Naive thymus-derived CD8-positive, alpha-beta T cell (primary cell): Measurements from ENCODE around the gene LMX1B. TPM values are rescaled to one million over a fixed set of nuclear protein-coding genes. Genes with fewer than 3 reads are reported as not detected.
A peak's percentile ranks its signal among the peaks of the same experiment; 100 is the strongest.

ENCODE experiments used
- ATAC-seq, 2 donors: fragments of 150-1000 bp; cut with Tn5 transposase in 1 of 2; sonication (Bioruptor Pico), chemical (Tn5 transposase) in 1 of 2; 1 replicate in 1 of 2; 2 replicates in 1 of 2; pipeline ENCODE4 v1.10.0; 2021; ENCODE audit warnings: mild to moderate bottlenecking in 2 of 2, moderate library complexity in 2 of 2
- POLR2A ChIA-PET: fragments of 350-600 bp; sonication (Branson Sonifier 250); formaldehyde crosslinking; loops from one replicate; lab custom pipeline; 2021; ENCODE audit warnings: antibody characterized with exemption; lab: Charles Lee
- DNase-seq, 10 donors: peaks; one replicate each; pipeline versions ENCODE4 v3.0.0 to v3.0.0-alpha.2; 2020 to 2022
- H3K27ac Mint-ChIP-seq, 10 donors: one replicate each; pipeline ENCODE4 v1.8.0; 2020 to 2022; ENCODE audit warnings: mild to moderate bottlenecking in 10 of 10, mixed read lengths in 10 of 10, moderate library complexity in 4 of 10, inconsistent platforms in 1 of 10
- H3K27me3 Mint-ChIP-seq, 5 donors: one replicate each; pipeline ENCODE4 v1.8.0; 2021 to 2022; ENCODE audit warnings: mixed read lengths in 5 of 5
- H3K36me3 Mint-ChIP-seq, 3 donors: one replicate each; pipeline ENCODE4 v1.8.0; 2020 to 2022; ENCODE audit warnings: mixed read lengths in 3 of 3, mild to moderate bottlenecking in 2 of 3, inconsistent platforms in 1 of 3
- H3K4me1 Mint-ChIP-seq, 4 donors: one replicate each; pipeline ENCODE4 v1.8.0; 2021 to 2022; ENCODE audit warnings: mixed read lengths in 4 of 4
- H3K4me3 Mint-ChIP-seq, 10 donors: one replicate each; pipeline ENCODE4 v1.8.0; 2020 to 2022; ENCODE audit warnings: mild to moderate bottlenecking in 10 of 10, mixed read lengths in 10 of 10, moderate library complexity in 6 of 10, inconsistent platforms in 1 of 10
- H3K9me3 Mint-ChIP-seq, 9 donors: one replicate each; pipeline ENCODE4 v1.8.0; 2020 to 2022; ENCODE audit warnings: mixed read lengths in 9 of 9, mild to moderate bottlenecking in 3 of 9, inconsistent platforms in 1 of 9, moderate library complexity in 1 of 9
- polyA plus RNA-seq, 3 donors: library from polyadenylated mRNA; unstranded; fragments of 300-500 nt; fragmentation: Illumina TruSeq; gene quantifications; one replicate each; pipeline ENCODE4 v1.2.3, GENCODE V29; 2021
- total RNA-seq, 8 experiments: library from RNA in 2 of 8; stranded (reverse) in 2 of 8; gene quantifications; one replicate each; pipeline ENCODE4 v1.2.3 and lab custom pipeline; 2021 to 2026

Gene LMX1B
- total and polyA plus RNA-seq, 5 experiments from 2014 or later: not detected

DNA sequence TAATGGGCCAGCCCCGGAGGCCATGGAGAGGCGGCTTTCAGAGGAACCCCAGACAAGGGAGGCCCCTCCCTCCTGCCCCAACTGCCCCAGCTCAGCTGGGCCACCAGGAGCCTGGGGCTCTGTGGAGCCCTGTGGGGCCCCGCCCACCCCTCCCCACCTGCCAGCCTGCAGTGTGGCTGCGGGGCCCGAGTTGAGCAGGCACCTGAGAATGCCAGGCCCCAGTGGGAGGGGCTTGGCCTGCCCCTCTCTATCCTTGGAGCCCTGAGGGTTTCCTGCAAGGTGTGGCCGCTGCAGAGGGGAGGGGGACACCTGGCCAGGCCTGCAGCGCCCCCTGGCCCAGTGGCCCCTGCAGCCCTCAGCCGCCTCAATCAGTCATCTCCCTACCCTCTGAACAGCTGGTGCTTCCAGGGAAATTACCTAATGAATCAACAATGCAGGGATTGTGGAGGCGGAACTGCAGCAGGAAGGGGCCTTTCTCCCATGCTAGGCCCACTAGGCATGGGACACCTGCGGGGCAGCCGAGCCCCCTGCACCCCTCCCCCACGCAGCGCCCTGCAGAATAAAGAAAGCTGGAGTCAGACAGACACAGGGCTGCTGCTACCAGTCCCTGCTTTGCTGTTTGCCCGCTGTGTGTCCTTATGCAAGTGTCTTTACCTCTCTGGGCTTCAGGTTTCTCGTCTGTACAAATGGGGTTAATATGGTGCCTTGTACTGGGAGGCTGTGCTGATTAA lies 48.0 kb downstream of the LMX1B start:
- H3K9me3 Mint-ChIP-seq: no peaks in the 10 kb centered on the region
- H3K36me3 Mint-ChIP-seq: no peaks in the 10 kb centered on the region
- no peak overlapping the region for H3K27ac Mint-ChIP-seq
- no peak for DNase-seq
- no peak for ATAC-seq
- POLR2A ChIA-PET: no interaction called here
- peaks cover 7 to 62% (median 23%) of the 10 kb centered on the region in 5 donors for H3K27me3 Mint-ChIP-seq
- H3K4me1 Mint-ChIP-seq: peaks cover 0 to 8% (median 2%) of the 10 kb centered on the region in 4 donors
- no peak overlapping the region for H3K4me3 Mint-ChIP-seq

DNA sequence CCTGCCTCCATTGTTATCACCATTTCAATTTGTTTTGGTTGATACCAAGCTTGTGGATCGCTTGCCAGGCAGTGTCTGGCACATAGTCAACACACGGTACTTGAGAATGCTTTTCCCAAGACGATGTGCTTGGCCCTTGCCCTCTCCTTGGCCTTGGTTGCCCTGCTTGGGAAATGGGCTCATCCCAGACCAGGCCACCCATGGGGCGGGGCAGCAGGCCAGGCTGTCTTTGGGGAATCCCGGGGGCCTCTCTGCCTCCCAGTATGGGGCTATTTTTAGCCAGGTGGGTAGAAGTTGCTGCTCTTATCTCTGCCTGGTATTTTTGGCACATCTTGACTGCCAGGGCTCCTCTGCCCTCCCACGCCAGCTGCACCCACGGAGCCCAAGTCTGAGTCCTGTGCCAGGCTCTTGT lies 49.9 kb downstream of the LMX1B start:
- Mint-ChIP-seq H3K27ac (no peak overlapping the region), H3K9me3 (no peaks in the 10 kb centered on the region), H3K4me1 (peaks cover 0 to 8% (median 2%) of the 10 kb centered on the region in 4 donors), H3K36me3 (no peaks in the 10 kb centered on the region), H3K27me3 (peaks cover 7 to 58% (median 15%) of the 10 kb centered on the region in 5 donors), H3K4me3 (no peak overlapping the region)
- POLR2A ChIA-PET: no interaction called here
- DNase-seq: no peak
- no peak for ATAC-seq

DNA sequence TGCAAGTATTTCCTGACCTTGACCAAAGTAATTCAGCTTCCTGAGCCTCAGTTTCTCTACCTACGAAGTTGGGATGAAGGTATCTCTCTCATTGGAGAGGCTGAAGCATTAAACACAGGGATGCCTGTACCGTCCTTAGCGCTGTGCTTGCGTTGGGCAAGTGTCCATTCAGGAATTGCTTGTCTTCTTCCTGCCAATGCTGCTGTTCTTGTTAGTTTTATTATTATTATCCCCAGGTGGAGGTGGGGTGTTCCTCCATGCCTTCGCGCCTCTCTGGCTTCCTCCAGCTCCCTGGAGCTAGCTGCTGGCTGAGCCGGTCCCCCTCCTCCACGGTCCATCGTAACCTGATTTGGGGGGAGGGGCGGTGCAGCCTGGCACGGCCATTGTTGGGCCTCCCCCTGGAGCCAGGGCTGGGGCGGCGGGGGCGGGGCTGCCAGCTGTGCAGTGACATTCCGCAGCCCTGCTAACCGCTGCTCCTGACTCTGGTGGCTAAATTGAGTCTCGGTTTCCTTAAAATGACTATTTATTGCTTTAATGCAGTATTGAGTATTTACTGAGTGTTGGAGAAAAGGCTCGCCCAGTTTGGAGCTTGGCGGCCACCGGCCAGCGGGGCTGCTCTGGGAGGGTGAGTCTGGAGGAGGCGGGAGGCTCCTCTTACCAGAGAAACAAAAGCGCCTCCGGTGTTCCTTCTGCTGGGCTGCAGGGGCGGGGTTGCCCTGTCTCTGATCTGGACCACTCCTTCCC lies 51.3 kb downstream of the LMX1B start:
- peak overlapping the region in 4 of 10 donors; percentile 24 to 50 (median 38) for H3K4me3 Mint-ChIP-seq
- POLR2A ChIA-PET: no interaction called here

DNA sequence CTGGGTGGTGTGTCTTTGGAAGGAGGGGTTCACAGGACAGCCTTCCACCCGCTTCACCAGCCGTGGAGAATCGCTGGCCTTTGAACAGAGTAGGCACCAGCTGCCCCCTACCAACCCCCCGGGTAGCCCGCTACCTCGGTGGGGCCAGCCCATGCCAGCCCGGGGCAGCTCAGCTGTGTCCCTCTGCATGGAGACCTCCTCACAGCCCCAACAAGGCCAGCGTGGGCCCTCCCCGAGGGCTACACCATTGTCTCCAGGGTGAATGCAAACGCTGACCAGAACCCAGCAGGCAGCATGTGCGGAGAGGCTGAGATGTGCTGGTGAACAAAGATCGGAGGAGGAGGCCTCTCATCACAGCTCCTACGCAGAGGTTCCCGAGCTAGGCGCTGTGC lies 51.9 kb downstream of the LMX1B start:
- Mint-ChIP-seq H3K27me3 (peaks cover 7 to 47% (median 15%) of the 10 kb centered on the region in 5 donors), H3K4me1 (peaks cover 0 to 8% (median 2%) of the 10 kb centered on the region in 4 donors), H3K36me3 (no peaks in the 10 kb centered on the region), H3K27ac (no peak overlapping the region), H3K9me3 (no peaks in the 10 kb centered on the region), H3K4me3 (no peak overlapping the region)
- DNase-seq: no peak
- no peak for ATAC-seq
- POLR2A ChIA-PET: no interaction called here

More for the DNA sequence above, 51.3 kb downstream of the LMX1B start:
- no peaks in the 10 kb centered on the region for H3K36me3 Mint-ChIP-seq
- peaks cover 0 to 8% (median 2%) of the 10 kb centered on the region in 4 donors for H3K4me1 Mint-ChIP-seq
- H3K27me3 Mint-ChIP-seq: peaks cover 7 to 51% (median 15%) of the 10 kb centered on the region in 5 donors
- ATAC-seq (no peak), DNase-seq (no peak)
- H3K9me3 Mint-ChIP-seq: no peaks in the 10 kb centered on the region
- no peak overlapping the region for H3K27ac Mint-ChIP-seq

DNA sequence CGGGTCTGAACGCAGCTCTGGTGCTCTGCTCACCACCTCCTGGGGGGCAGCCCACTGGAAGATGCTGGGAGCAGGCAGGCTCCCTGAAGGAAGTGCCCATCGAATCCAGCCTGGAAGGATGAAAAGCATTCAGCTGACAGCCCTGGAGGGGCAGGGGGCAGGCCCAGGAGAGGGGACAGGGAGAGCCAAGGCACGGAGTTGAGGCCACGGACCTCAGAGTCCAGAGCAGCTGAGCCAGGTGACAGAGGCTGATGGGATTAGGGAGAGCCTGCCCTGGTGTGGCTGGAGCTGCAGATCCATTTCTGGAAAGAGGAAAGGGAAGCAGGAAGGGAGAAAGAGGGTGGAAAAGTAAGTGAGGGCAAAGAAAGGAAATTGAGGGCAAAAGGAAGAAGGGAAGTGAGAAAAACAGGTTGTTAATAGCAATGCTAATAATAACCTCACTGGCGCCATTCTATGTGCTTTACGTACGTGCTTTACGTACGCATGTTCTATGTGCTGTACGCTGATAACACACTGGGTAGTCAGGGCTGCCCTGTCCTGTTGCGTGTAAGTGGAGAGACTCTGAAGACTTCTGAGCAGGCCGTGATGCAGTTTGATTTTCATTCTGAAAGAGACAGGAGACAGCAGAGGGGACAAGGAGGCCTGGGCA lies 52.6 kb downstream of the LMX1B start:
- Mint-ChIP-seq H3K4me1 (peaks cover 0 to 8% (median 2%) of the 10 kb centered on the region in 4 donors), H3K27me3 (peaks cover 7 to 43% (median 18%) of the 10 kb centered on the region in 5 donors), H3K27ac (peak overlapping the region in 1 of 10 donors; percentile 17), H3K9me3 (no peaks in the 10 kb centered on the region), H3K4me3 (no peak overlapping the region), H3K36me3 (no peaks in the 10 kb centered on the region)
- no peak for ATAC-seq
- DNase-seq: no peak
- POLR2A ChIA-PET: no interaction called here

DNA sequence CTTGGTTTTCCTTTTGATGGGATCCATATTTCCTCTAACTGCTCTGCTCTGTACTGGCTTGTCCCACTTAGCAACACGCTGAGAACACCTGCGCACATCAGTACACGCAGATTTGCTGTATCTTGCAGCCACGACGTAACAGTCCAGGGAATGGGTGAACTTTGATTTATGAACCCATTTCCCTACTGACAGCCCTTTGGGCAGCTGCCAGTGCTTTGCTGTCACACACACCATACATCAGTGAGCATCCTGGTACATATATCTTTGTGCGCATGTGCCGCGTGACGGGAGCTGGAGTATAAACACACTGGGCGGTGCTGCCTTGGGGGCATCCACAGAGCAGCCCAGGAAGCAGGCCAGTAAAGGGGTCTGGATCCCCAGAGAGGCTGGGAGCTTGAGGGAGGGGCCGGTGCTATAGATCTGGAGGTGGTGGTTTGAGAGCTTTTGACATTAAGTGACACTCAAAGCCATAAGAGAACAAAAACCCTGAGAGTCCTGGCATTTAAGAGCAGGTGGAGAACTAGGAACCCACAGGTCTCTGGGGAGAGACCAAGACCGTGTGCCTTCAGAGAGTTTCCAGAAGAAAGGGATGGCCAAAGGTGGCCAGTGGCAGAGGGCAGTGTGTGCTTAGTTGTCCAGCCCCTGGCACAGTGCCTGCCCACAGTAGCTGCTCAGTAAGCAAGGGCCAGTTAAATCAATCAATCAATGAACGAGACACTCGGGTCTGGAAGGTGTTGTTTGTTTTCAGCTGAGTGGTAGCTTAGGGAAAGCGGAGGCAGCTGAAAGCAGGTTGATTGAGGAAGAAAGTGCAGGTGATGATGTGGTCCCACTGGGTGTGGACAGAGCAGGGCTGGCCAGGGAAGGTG lies 53.7 kb downstream of the LMX1B start:
- POLR2A ChIA-PET: no interaction called here
- Mint-ChIP-seq H3K27ac (no peak overlapping the region), H3K4me3 (no peak overlapping the region), H3K27me3 (peaks cover 10 to 44% (median 22%) of the 10 kb centered on the region in 5 donors), H3K9me3 (no peaks in the 10 kb centered on the region), H3K4me1 (peaks cover 0 to 8% (median 2%) of the 10 kb centered on the region in 4 donors), H3K36me3 (no peaks in the 10 kb centered on the region)
- no peak for ATAC-seq
- DNase-seq: no peak

DNA sequence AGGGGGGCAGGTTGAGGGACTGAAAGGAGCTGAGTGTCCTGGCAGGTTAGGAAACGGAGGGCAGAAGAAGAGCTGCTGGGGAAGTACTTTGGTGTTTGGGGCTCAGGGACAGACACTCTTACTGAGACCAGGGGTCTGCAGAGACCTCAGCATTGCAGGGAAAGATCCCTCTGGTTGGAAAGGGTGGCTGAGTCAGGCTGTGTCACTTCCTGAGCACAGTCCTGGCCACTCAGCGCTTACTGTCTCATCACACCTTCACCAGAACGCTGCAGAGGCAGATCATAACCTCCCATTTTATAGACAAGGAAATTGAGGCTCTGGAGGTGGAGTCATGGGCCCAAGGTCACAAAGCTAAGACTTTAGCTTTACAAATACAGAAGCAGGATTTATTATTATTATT lies 54.3 kb downstream of the LMX1B start:
- peaks cover 10 to 46% (median 25%) of the 10 kb centered on the region in 5 donors for H3K27me3 Mint-ChIP-seq
- POLR2A ChIA-PET: no interaction called here

DNA sequence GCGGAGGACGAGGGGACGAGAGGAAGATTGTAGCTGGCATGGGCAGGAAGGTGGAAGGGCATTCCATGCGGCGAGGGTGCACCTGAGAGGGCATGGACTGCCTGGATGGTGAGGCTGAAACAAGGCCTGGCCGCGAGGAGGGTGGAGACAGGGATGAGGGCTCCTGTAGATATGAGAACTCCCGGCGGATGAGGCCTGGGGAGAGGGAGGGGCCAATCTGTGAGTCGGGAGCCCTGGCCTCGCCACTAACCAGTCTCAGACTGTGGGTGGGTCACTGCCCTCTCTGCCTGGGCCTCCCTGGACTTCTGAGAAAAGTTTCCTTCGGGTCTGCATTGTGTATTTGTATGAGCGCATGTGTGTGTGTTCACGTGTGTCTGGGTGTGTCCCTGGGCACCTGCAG lies 55.4 kb downstream of the LMX1B start:
- POLR2A ChIA-PET: interaction anchor here (0.8 kb wide), 1 partner anchor 17 kb away, joined by 3 read pairs; no protein-coding TSS in a partner anchor
- Mint-ChIP-seq H3K4me3 (no peak overlapping the region), H3K9me3 (no peaks in the 10 kb centered on the region), H3K27ac (no peak overlapping the region), H3K36me3 (peaks cover 0 to 3% (median 0%) of the 10 kb centered on the region in 3 donors), H3K27me3 (peaks cover 11 to 47% (median 29%) of the 10 kb centered on the region in 5 donors), H3K4me1 (peaks cover 0 to 8% (median 2%) of the 10 kb centered on the region in 4 donors)
- no peak for DNase-seq
- no peak for ATAC-seq

More for the DNA sequence above, 54.3 kb downstream of the LMX1B start:
- H3K4me3 Mint-ChIP-seq: no peak overlapping the region
- H3K9me3 Mint-ChIP-seq: no peaks in the 10 kb centered on the region
- H3K36me3 Mint-ChIP-seq: peaks cover 0 to 1% (median 0%) of the 10 kb centered on the region in 3 donors
- peaks cover 0 to 8% (median 2%) of the 10 kb centered on the region in 4 donors for H3K4me1 Mint-ChIP-seq
- no peak overlapping the region for H3K27ac Mint-ChIP-seq
- ATAC-seq: no peak
- no peak for DNase-seq

DNA sequence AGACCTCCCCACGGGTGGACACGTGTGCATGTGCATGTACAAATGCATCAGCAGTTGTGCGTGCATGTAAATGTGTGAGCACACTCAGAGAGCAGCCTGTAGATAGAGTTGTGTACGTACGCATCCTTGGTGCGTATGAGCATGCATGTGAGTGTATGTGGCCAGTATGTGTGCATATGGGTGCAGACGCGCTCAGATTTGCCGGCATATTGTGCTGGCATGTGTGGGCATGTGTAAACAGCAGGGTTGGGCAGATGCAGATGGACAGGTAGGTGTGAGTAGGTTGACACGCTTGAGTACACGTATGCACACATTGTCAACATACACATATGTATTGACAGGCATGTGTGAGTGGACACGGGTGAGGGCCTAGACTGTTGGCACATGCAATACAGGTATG lies 56.5 kb downstream of the LMX1B start:
- peaks cover 13 to 46% (median 35%) of the 10 kb centered on the region in 5 donors for H3K27me3 Mint-ChIP-seq
- peaks cover 0 to 5% (median 1%) of the 10 kb centered on the region in 4 donors for H3K4me1 Mint-ChIP-seq
- no peak overlapping the region for H3K27ac Mint-ChIP-seq
- DNase-seq: no peak
- H3K36me3 Mint-ChIP-seq: peaks cover 0 to 3% (median 0%) of the 10 kb centered on the region in 3 donors
- H3K4me3 Mint-ChIP-seq: no peak overlapping the region
- POLR2A ChIA-PET: no interaction called here
- no peaks in the 10 kb centered on the region for H3K9me3 Mint-ChIP-seq
- ATAC-seq: no peak

DNA sequence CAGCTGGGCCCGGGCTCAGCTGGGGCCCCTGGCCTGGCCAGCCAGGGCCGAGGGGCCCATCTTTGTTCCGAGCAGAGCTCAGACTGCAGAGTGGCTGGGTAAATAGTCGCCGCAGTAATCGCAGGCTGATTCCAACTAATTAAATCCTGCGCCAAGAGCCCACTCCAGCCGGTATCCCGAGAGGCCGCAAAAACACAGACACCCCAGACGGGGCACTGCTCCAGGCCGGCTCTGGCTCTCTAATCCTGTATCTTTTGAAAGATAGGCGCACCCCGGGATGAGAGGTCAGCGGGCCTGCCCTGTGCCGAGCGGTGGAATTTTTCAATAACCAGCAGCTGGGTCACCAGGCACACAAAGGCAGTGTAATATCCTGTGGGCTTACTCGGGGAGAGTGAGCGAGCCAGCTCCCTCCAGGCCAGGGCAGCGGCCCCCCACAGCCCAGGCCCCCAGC lies 57.7 kb downstream of the LMX1B start:
- Mint-ChIP-seq H3K9me3 (no peaks in the 10 kb centered on the region), H3K4me1 (peaks cover 4 to 7% (median 5%) of the 10 kb centered on the region in 4 donors), H3K36me3 (peaks cover 2 to 3% (median 3%) of the 10 kb centered on the region in 3 donors), H3K4me3 (no peak overlapping the region), H3K27me3 (peaks cover 18 to 44% (median 37%) of the 10 kb centered on the region in 5 donors), H3K27ac (no peak overlapping the region)
- ATAC-seq: no peak
- DNase-seq: no peak
- POLR2A ChIA-PET: no interaction called here

DNA sequence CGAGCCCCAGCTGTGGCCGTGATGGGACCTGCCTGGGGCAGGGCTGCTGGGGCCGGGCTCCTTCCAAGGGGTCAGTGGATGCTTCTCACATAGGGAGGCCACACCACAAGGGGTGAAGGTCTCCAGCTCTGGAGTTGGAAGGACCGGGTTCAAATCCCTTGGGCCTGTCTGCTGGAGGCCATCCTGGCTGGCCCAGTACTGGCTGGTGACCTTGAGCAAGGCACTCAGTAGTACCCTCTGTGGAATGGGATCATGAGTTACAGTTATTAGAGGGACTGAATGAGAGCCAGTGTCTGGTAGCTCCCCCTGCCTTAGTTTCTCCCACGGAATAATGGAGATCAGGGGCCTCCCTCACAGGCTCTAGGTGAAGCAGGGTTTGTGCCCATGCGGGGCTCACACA lies 58.3 kb downstream of the LMX1B start:
- peaks cover 3 to 12% (median 5%) of the 10 kb centered on the region in 4 donors for H3K4me1 Mint-ChIP-seq
- POLR2A ChIA-PET: no interaction called here
- no peak overlapping the region for H3K4me3 Mint-ChIP-seq
- no peak overlapping the region for H3K27ac Mint-ChIP-seq
- peaks cover 16 to 50% (median 37%) of the 10 kb centered on the region in 5 donors for H3K27me3 Mint-ChIP-seq
- no peak for ATAC-seq
- DNase-seq: no peak
- peaks cover 2 to 3% (median 3%) of the 10 kb centered on the region in 3 donors for H3K36me3 Mint-ChIP-seq
- no peaks in the 10 kb centered on the region for H3K9me3 Mint-ChIP-seq
